ENCODE data around the gene FAIM2.
"Not testable (repeated sequence)": the region's sequence is repeated elsewhere in the genome, so short reads cannot be mapped to it uniquely, and the experiment has no call there.

FAIM2 gene

DNA sequence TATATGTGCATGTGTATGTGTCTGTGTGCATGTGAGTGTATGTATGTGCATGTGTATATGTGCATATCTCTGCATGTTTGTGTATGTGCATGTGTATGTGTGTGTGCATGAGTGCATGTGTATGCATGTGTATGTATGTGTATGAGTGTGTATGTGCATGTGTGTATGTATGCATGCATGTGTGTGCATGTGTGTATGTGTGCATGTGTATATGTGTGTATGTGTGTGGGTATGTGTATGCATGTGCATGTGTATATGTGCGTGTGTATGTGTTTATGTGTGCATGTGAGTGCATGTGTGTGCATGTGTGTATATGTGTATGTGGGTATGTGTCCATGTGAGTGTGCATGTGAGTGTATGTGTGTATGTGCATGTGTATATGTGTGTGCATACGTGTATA is 24.6 kb downstream of the FAIM2 start:
- not testable (repeated sequence) for DNase-seq (ENCODE audit: low read depth in 2 of 2)

DNA sequence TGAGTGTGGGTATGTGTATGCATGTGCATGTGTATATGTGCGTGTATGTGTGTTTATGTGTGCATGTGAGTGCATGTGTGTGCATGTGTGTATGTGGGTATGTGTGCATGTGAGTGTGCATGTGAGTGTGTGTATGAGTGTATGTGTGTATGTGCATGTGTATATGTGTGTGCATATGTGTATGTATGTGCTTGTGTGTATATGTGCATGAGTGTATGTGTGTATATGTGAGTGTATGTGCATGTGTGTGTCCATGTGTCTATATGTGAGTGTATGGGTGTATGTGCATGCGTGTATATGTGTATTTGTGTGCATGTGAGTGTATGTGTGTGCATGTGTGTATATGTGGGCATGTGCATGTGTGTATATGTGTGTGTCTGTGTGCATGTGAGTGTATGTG is 25.7 kb downstream of the FAIM2 start:
- DNase-seq (ENCODE audit: low read depth in 2 of 2), result no peak

DNA sequence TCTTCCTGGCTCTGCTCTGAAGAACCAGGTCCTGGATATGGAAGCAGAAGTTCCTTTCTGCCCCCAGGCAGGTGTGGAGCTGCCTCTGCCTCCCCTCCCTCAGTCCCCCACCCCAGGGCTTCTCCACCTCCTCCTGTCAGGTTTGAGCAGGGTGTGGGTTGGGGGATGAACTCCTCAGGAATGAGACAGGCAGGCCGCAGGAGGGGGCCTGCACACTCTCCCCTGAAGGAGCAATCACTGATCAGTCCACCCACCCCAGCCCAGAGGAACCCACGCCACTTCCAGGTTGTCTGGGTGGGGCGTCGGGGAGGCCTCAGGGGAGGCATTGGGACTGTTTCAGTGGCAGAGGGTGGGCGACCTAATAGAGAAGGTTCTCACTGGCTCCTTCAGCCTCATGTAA is 26.6 kb downstream of the FAIM2 start:
- no peak for DNase-seq (ENCODE audit: low read depth in 2 of 2)

DNA sequence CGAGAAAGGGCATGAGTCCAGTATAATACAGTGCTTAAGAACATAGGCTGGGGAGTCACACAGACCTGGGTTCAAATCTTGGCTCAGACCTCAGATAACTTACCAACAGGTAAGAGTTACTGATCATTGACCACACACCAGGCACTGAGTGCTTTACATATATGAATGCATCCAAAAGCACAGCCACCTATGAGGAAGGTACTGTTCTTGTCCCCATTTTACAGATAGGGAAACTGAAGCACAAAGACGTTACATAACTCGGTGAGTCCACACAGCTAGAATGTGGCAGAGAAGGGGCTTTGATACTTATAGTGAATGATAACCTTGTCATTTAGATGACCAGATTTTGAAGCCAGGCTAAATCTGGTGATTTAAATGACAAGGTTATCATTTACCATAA is 27.6 kb downstream of the FAIM2 start:
- DNase-seq (ENCODE audit: low read depth in 2 of 2), result no peak

DNA sequence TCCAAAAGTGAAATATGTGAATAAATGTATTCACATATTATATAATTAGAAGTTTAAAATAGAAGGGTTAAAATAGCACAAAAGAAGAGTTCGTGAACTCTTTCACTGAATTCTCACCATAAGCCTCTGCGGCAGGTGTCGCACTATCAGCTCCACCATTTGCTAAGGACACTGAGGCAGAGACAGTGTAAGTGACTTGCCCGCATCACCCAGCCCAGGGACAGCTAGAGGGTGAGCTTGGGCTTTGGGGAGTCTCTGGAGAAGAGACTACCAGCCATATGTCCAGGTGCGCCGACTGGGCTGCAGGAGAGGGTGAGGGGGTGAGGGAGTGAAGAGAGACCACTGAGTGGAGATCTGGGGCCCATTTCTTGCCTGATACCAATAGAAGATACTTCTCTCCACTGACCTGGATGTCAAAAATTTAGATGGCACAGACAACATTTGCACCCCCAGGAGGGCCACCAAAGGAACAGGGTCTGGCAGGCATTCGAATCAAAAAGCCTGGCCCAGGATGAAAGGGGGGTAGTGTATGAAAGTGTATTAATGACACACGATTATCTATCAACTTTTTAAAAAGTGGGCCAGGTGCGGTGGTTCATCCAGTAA is 28.5 kb downstream of the FAIM2 start:
- no peak for DNase-seq (ENCODE audit: low read depth in 2 of 2)

DNA sequence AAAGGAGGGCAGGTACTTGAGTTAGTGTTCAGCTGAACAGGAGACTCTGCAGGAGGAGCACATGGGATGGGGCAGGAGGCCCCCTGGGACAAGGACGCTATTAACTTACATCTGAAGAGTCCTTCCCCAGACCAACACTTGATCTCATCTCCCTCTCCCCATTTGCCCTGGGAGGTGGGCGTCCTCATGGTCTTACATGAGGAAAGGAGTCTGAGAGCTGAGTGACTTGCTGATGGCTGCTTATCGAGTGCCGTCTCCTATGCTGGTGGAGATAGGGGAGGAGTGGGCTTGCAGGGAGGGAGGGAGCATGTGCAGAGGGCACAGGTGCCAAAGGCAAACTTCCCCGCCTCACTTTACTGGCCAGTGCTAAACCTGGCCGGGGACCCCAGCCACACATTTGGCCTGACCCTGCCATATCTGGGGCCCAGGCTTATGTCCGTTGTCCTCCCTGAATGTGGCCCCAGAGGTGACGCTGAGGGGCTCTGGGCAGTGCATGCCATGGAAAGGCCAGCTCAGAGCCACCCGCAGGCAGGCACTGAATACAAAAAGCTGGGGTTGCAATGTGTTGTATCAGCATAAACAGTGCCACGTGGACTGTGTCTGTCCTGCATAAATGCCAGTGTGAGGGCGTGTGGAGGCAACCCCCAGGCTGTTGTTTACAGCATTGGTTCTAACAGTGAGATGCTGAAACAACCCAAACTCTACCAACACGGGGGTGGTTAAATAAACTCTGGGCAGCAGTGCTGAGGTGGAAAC is 29.4 kb downstream of the FAIM2 start:
- DNase-seq (ENCODE audit: low read depth in 2 of 2), result no peak

DNA sequence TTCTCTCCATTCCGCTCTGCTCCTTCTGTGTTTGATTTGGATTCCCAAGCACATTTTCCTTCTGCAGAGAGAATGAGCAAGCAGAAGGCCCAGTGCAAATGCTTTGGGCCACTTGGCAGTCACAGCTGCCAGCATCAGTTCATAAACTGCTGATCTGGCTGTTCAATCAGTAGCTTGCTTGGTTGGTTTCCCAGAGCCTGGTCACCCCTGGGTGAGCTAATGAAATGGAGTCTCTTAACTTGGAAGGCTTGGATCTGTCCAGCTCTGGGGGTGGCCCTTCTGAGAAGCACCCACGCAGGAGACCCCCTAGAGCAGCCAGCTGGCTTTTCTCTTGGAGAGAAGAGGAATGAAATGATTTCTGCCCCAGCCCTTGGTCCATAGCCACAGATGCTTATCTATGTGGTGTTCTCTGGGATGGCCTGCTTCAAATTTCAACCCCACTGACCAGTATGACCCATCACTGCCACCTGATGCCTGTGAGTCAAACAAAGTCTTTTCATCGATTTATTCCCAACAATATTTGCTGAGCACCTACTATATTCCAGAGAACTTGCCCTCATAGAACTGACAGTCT is 30.3 kb downstream of the FAIM2 start:
- no peak for DNase-seq (ENCODE audit: low read depth in 2 of 2)

DNA sequence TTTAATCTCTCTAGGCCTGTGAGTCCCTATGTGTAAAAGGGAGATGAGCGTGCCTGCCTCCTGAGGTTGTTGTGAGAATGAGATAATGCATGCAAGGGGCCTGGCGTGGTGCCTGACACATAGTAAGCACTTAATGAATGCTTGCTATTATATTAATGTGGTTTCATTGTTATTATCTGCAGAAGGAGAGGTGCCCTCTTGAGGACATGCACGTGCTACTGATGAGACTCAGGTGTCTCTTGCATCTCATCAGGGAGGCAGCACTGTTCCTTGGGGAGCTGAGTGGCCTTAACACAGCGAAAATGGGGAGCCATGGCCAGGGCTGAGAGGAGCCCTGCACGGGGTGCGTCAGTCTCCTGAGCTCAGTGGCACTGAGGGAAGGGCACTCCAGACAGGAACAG is 30.9 kb downstream of the FAIM2 start:
- no peak for DNase-seq (ENCODE audit: low read depth in 2 of 2)

DNA sequence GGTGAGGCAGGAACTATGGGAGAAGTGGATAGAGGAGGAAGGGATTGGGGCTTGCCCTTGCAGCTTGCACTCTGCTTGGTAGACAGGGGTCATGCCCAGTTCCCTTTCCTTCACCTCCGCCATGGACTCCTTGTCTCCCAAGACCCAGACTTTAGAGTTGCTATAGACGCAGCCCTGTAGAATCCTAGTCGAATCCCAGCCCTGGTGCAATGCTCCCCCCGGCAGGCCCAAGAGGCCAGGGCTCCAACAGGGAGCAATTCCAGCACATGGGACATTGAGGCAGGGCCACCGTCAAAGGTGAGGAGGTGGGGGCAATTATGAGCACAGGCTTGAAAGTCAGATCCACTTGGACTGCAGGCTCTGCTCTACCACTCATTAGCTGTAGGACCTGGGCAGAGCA is 31.3 kb downstream of the FAIM2 start:
- DNase-seq (ENCODE audit: low read depth in 2 of 2), result no peak

DNA sequence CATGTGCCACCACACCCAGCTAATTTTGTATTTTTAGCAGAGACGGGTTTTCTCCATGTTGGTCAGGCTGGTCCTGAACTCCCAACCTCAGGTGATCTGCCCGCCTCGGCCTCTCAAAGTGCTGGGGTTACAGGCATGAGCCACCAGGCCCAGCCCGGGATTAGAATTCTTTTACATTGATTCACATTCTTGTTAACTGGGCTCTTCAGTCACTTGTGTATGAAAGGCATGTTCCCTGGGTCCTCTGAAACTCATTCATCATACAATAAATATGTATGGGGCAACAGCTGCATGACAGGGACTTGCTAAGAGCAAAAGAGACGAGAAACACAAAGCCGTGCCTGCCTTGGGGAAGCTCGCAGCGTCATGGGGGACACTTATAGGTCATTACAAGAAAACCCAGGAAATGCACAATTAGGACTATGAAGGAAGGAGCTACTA is 31.9 kb downstream of the FAIM2 start:
- not testable (repeated sequence) for DNase-seq (ENCODE audit: low read depth in 2 of 2)

DNA sequence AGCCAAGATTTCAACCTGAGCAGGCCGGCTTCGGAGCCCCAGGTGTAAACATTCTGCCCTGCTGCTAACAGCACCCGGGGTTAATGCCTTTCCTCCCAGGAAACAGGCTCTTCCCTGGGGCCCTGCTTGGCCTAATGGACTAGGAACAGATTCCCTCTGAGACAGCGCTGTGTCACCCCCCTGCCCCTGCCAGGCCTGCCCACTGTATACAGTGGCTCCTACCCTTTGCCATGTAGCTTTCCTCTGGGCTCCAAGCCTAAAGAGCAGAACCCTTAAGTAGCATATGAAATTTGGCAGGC is 32.5 kb downstream of the FAIM2 start:
- no peak for DNase-seq (ENCODE audit: low read depth in 2 of 2)

DNA sequence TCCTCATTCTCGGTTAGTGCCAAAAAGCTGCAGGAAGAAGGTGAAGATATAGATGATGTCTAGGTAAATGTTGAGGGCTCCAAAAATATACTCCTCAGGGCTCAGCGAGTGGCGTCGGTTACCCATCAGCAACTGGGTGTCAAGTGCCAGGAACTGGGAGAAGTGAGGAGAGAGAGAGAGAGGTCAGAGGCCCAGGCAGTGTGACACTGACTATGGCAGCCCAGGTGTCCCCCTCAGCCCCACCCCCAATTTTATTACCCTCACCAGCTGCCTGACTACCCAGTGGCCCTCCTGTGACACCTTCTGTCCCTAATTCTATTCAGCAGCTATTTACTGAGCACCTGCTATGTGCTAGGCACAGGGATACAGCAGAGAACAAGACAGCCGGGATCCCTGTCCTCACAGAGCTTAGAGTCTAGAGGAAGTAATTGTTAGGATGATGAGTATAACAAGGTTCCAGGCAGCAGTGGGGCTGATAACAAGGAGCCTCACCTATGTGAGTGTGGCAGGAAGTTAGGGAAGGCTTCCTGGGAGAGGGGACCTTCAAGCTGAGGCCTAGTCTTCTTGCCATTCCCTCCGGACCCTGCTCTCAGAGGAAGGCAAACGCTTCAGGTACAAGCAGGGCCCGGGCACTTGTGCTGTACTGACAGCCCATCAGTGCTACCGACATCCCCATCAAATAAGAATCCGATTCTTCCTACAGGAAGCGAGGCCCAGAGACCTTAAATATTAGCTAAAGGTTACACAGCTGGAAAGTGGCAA is 33.0 kb downstream of the FAIM2 start:
- no peak for DNase-seq (ENCODE audit: low read depth in 2 of 2)

DNA sequence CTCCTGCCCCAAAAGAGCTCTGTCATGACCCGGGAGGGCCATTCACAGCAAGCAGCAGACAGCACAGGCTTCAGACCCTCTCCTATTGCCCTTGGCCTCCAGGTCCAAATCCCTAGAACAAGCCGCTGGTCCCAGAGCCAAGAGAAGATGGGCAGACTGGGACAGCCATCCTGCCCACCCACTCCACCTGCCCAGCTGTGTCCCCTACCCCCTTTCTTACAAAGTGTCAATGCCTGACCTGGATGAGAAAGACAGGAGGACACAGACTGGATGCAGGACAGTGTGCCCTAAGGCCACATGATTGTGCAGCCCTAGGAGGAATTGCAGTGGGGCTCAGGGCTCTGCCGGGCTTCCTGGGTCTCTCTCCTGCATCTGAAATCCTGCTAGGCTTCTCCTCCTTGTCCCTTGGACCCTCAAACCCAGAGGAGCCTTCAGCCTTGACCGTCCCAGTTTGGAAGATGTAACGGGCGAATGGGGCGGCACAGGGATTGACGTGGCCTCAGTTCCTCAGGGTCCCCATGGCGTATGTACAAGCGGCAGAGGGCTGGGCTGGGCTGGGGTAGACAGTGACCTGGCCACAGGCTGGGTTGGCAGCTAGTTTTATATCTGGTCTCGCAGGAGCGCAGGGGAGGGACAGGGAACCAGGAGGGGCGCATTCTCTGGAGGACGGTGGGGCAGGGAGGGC is 33.7 kb downstream of the FAIM2 start:
- no peak for DNase-seq (ENCODE audit: low read depth in 2 of 2)

DNA sequence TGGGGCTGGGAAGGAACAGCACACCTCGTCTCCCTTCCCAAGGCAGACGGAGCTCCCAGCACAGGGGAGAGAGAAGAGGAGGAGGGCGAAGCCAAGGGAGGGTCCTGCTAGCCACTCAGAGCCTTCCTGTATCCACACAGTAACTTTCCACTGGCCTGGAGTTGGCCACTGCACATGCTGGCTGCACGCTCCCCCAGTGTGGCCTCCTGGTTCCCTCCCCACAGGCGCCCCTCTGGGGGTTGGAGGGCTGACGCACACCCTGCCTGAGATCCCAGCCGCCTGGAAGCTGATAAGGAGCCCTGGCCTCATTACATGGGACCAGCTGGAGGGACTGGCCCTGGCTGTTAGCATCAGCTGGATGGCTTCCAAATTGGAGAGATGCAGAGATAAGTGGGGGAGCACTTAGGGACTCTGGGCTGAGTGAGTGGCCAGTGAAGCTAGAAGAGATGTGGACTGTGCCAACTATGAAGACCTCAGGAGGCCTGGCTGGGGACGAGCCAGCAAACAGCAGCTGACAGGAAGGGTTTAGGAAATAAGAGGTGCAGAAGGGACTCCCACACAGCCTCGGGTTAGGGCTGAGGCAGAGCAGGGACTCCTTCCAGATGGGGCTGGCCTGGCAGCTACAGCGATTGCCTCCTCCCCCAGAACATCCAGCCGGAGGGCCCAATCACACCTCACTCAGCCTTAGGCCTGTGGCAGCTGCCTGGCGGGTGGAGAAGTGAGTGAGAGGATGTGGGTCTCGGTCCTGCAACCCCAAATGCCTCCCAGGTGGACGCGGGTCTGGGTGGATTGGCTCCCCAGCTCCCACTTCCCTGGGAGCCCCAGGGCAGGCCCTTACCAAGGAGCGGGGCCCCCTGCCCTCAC is 34.5 kb downstream of the FAIM2 start:
- DNase-seq (ENCODE audit: low read depth in 2 of 2), result no peak

DNA sequence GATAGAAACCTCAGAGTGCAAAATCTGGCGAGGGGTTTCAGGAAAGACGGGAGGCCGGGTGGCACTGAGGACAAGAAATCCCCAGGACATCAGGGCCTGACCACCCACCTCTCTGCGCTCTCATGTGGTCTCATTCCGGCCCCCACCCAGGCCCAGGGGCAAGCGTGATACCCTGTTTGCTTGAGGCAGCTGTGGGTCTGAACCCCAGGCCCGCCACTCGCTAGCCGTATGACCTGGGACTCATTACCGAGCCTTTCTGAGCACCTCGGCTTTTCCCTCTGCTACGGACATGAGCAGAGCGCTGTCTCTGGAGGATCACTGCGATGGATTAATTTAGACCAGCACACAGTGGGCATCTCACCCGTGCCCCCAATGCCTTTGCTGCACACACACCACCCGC is 35.3 kb downstream of the FAIM2 start:
- no peak for DNase-seq (ENCODE audit: low read depth in 2 of 2)

DNA sequence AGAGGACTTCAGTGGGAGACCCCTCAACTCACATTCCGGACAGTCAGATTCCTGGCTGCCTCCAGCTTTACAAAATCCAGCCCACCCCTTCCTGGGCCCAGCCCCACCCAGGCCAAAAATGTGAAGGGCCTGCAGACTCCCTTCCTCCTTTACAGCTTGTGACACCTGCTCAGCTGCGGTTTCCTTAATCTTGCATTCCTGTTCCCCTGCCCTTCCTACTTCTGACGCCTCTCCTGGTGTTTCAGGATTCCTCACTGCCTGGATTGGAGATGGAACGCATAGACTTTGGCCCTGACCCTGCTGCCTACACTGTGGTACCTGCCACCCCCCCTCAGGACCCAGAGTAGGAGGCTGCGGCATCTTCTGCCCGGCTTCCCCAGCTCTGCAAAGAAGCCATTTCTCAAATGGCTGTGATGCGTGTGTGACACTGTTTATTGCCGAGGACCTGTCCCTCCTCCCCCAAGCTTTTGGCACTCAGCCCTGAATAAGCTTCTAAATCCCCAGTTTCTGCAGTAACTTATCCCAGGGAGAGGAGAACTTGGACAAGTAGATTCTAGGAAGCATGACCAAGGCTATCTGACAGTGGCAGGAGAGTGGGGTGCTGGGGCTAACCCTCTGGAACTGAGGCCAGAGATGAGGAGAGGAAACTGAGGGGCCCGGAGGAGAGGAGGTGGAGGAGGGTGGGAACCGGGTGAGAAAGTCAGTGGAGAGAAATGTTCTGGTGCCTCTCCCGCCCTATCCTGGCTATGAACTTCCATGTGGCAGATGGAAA is 35.9 kb downstream of the FAIM2 start:
- DNase-seq (ENCODE audit: low read depth in 2 of 2), result no peak

DNA sequence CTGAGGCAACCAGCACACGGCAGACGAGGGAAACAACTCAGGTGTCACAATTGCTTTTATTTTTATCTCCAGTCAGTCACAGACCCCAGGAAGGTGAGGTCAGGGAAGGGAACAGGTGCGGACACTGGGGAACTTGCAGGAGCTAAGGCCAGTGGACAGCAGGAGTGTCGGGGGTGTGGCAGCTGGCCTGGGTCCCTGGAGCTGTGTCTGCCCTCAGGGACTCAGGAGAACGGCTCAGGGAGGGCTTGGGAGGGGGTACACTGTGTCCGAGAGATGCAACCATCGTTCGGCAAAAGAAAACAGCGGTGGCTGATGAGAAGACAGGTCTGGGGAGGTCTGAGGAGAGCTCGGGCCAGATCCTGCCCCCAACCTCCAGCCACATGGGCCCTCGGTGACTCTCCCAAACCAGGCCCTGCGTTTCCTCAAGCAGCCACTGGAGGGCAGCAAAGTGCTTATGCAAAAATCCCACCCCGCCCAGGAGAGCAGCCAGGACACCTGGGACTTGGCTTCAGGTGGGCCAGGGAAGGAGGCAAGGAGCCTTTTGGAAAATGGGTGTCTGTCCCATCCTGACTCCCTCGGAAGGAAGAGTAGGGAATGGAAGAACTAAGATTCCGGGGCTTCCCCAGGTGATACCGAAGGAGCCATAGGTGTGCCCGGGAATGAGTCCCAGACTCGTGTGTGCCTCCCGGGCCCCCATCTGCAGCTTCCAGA is 36.7 kb downstream of the FAIM2 start:
- DNase-seq (ENCODE audit: low read depth in 2 of 2), result peak; percentile 56 to 70

DNA sequence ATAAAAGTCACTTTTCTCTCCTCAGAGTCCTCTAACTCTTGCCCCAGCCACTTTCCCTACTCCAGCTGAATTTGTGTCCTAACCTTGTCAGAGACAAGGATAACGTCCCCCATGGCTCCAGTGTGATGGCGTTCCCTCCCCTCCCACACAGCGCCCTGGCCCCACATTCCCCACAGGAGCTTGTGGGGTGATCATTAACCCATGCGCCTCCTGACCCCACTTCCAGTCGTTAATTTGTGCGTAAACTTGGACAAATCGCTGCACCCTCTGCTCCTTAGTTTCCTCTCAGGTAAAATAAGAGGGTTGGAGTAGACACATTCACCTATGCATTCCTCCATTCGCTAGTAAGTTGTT is 37.9 kb downstream of the FAIM2 start:
- no peak for DNase-seq (ENCODE audit: low read depth in 2 of 2)

DNA sequence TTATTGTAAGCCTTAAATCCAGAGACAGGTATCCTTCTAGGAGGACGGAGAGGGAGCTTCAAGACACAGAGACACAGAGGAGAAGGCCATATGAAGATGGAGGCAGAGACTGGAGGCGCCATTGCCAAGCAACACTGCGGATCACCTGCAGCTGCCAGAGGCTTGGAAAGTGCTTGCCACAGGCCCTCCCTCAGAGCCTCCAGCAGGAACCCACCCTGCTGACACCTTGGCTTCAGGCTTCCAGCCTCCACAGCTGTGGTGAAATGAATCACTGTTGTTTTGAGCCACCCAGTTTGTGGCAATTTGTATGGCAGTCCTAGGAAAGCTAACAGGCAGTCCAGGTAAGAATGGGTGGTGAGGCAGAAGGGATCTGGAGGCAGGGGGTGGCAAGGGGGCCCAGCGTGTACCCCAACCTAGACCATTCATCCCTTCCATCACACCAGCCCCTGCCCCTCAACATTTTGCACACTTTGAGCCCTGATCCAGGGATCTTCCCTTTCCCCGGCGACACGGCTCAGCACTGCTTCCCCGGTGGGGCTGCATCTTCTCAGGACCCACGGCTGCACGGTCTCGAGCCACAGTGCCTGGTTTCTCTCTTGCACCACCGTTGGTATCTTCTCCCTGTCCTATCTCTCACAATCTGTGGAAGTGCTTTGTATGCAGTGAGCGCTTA is 38.5 kb downstream of the FAIM2 start:
- DNase-seq (ENCODE audit: low read depth in 2 of 2), result no peak

DNA sequence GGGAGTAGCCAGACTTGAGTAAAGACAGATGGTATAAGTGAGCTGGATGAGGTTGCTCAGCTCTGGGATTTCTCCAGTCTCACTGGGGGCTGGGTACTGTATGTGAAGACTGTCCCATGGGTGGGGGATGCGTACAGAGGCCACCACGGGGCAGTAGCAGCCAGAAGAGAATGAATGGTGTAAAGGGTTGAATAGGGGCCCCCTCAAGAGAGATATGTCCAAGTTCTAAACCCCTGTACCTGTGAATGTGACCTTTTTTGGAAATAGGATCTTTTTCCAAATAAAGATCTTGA is 39.0 kb downstream of the FAIM2 start:
- DNase-seq (ENCODE audit: low read depth in 2 of 2), result no peak

Data from stimulated activated CD4-positive, alpha-beta T cell treated with anti-CD3 and anti-CD28 coated beads, Interleukin-12 subunit alpha, Interleukin-12 subunit beta, amount 100 ng/mL, for 24 hours (primary cell).